DOHH2 (cell line): Measurements from ENCODE around the gene ALKBH4.
"Not testable (repeated sequence)": the region's sequence is repeated elsewhere in the genome, so short reads cannot be mapped to it uniquely, and the experiment has no call there.

Experiments used
- EZH2phosphoT487 ChIP-seq: fragments of 200-600 bp; sonication (generic); IDR thresholded peaks from 2 replicates; pipeline ENCODE4 v1.6.1; 2017; ENCODE audit warnings: borderline replicate concordance, mild to moderate bottlenecking, antibody characterized with exemption, low read length, moderate library complexity, mixed read lengths
- TF ChIP-seq, protein P1 (sequence below): fragments of 200-600 bp; sonication (generic); IDR thresholded peaks from one replicate; pipeline ENCODE4 v1.5.1; 2014; ENCODE audit warnings: antibody characterized with exemption, mild to moderate bottlenecking, low read depth, low read length; ENCODE audit not compliant: poor library complexity, severe bottlenecking

DNA sequence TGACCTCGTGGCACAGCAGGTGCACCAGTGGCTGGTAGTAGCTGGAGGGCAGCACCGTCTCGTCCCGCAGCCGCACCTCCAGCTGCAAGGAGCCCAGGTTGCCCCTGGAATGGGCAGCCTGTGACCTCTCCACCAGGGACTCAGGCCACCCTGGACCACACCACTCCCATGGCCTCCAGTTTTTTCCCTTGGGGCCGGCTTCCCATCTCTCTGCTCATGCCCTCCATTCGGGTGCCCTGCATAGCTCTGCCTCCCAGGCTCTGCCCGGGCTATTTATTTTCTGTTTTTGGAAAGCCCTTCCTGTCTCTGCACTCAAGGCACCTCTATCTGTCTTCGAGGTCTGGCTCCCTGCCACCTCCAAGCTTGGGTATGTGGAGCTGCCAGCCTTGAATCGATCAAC is 32.2 kb upstream of the ALKBH4 start:
- TF ChIP-seq EZH2phosphoT487 = not testable (repeated sequence)
- TF ChIP-seq, protein P1, sequence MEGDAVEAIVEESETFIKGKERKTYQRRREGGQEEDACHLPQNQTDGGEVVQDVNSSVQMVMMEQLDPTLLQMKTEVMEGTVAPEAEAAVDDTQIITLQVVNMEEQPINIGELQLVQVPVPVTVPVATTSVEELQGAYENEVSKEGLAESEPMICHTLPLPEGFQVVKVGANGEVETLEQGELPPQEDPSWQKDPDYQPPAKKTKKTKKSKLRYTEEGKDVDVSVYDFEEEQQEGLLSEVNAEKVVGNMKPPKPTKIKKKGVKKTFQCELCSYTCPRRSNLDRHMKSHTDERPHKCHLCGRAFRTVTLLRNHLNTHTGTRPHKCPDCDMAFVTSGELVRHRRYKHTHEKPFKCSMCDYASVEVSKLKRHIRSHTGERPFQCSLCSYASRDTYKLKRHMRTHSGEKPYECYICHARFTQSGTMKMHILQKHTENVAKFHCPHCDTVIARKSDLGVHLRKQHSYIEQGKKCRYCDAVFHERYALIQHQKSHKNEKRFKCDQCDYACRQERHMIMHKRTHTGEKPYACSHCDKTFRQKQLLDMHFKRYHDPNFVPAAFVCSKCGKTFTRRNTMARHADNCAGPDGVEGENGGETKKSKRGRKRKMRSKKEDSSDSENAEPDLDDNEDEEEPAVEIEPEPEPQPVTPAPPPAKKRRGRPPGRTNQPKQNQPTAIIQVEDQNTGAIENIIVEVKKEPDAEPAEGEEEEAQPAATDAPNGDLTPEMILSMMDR = not testable (repeated sequence)
